Mesenchymal stem cell (in vitro differentiated cells and primary cell): ENCODE results near the gene PHTF1.

ENCODE experiments used
- DNase-seq: peaks from one replicate; pipeline ENCODE4 v3.0.0-alpha.2; 2013
- H2AFZ ChIP-seq: one replicate; pipeline ENCODE4 v1.6.1; 2013; ENCODE audit warnings: low read depth, mild to moderate bottlenecking, control low read depth, inconsistent platforms, low read length, moderate library complexity
- H2AK5ac ChIP-seq: 2 replicates; pipeline ENCODE4 v1.6.1; 2013; ENCODE audit warnings: low read length, moderate library complexity, mild to moderate bottlenecking, inconsistent platforms; ENCODE audit not compliant: severe bottlenecking
- H2BK120ac ChIP-seq: one replicate; pipeline ENCODE4 v1.6.1; 2013; ENCODE audit warnings: low read depth, mild to moderate bottlenecking, inconsistent platforms, low read length, moderate library complexity
- H2BK12ac ChIP-seq, 2 experiments: one replicate each; pipeline ENCODE4 v1.6.1; 2013; ENCODE audit warnings: inconsistent platforms in 2 of 2, low read length in 2 of 2, mild to moderate bottlenecking in 2 of 2, moderate library complexity in 2 of 2, control low read depth in 1 of 2
- H2BK15ac ChIP-seq: one replicate; pipeline ENCODE4 v1.6.1; 2013; ENCODE audit warnings: mild to moderate bottlenecking, low read depth, inconsistent platforms; ENCODE audit not compliant: poor library complexity, severe bottlenecking
- H2BK5ac ChIP-seq: 2 replicates; pipeline ENCODE4 v1.6.1; 2013; ENCODE audit warnings: low read depth, mild to moderate bottlenecking, low read length, control low read depth, inconsistent platforms; ENCODE audit not compliant: poor library complexity, severe bottlenecking
- H3K14ac ChIP-seq, 2 experiments: one replicate each; pipeline ENCODE4 v1.6.1; 2013; ENCODE audit warnings: inconsistent platforms in 2 of 2, low read length in 2 of 2, control low read depth in 1 of 2, mild to moderate bottlenecking in 1 of 2, moderate library complexity in 1 of 2
- H3K18ac ChIP-seq, 2 experiments: one replicate each; pipeline ENCODE4 v1.6.1; 2013; ENCODE audit warnings: inconsistent platforms in 2 of 2, low read length in 2 of 2, control low read depth in 1 of 2, low read depth in 1 of 2, mild to moderate bottlenecking in 1 of 2
- H3K23ac ChIP-seq, 2 experiments: one replicate each; pipeline ENCODE4 v1.6.1; 2013; ENCODE audit warnings: inconsistent platforms in 2 of 2, low read length in 2 of 2, mild to moderate bottlenecking in 2 of 2, moderate library complexity in 2 of 2, control low read depth in 1 of 2
- H3K27ac ChIP-seq: 2 replicates; pipeline ENCODE4 v1.5.1; 2013; ENCODE audit warnings: mild to moderate bottlenecking, moderate library complexity, low read length, control low read depth, inconsistent platforms; ENCODE audit not compliant: poor library complexity, severe bottlenecking
- H3K27me3 ChIP-seq, 2 experiments: 2 replicates each; pipeline versions ENCODE4 v1.6.1 to v1.7.0; 2013; ENCODE audit warnings: low read length in 2 of 2, mild to moderate bottlenecking in 2 of 2, moderate library complexity in 2 of 2, control low read depth in 1 of 2, inconsistent platforms in 1 of 2; ENCODE audit not compliant: control insufficient read depth in 1 of 2, insufficient read depth in 1 of 2
- H3K36me3 ChIP-seq, 2 experiments: 2 replicates each; pipeline versions ENCODE4 v1.6.1 to v1.7.0; 2013; ENCODE audit warnings: low read length in 2 of 2, control low read depth in 1 of 2, inconsistent platforms in 1 of 2, low read depth in 1 of 2, mild to moderate bottlenecking in 1 of 2; ENCODE audit not compliant: insufficient read depth in 2 of 2, control insufficient read depth in 1 of 2
- H3K4ac ChIP-seq, 2 experiments: one replicate each; pipeline ENCODE4 v1.6.1; 2013; ENCODE audit warnings: inconsistent platforms in 2 of 2, low read length in 2 of 2, mild to moderate bottlenecking in 2 of 2, moderate library complexity in 2 of 2, control low read depth in 1 of 2, low read depth in 1 of 2
- H3K4me1 ChIP-seq: 2 replicates; pipeline ENCODE4 v1.6.1; 2013; ENCODE audit warnings: low read depth, low read length, control low read depth; ENCODE audit not compliant: control insufficient read depth, insufficient read depth
- H3K4me2 ChIP-seq: 2 replicates; pipeline ENCODE4 v1.6.1; 2013; ENCODE audit warnings: low read length, mild to moderate bottlenecking, inconsistent platforms; ENCODE audit not compliant: poor library complexity, severe bottlenecking
- H3K4me3 ChIP-seq, 2 experiments: 2 replicates each; pipeline versions ENCODE4 v1.5.1 to v1.7.0; 2013; ENCODE audit warnings: low read length in 2 of 2, mild to moderate bottlenecking in 2 of 2, control low read depth in 1 of 2, low read depth in 1 of 2; ENCODE audit not compliant: insufficient read depth in 1 of 2
- H3K79me1 ChIP-seq: replicated peaks from 2 replicates; pipeline ENCODE4 v1.6.1; 2013; ENCODE audit warnings: mild to moderate bottlenecking, control low read depth, low read length, inconsistent platforms; ENCODE audit not compliant: poor library complexity, severe bottlenecking
- H3K9ac ChIP-seq: 2 replicates; pipeline ENCODE4 v1.7.0; 2013; ENCODE audit warnings: mild to moderate bottlenecking, low read length, moderate library complexity
- H3K9me3 ChIP-seq: 2 replicates; pipeline ENCODE4 v1.7.0; 2013; ENCODE audit warnings: mild to moderate bottlenecking, low read length; ENCODE audit not compliant: control insufficient read depth
- H4K8ac ChIP-seq: one replicate; pipeline ENCODE4 v1.6.1; 2013; ENCODE audit warnings: inconsistent platforms, mild to moderate bottlenecking, low read length, moderate library complexity
- H4K91ac ChIP-seq: one replicate; pipeline ENCODE4 v1.6.1; 2013; ENCODE audit warnings: mild to moderate bottlenecking, low read length, inconsistent platforms
- WGBS: methylation state at CpG from one replicate; pipeline ENCODE4 v1.1.7; 2013; ENCODE audit warnings: mixed read lengths; 5-methylcytosine and 5-hydroxymethylcytosine counted together

Gene PHTF1

DNA sequence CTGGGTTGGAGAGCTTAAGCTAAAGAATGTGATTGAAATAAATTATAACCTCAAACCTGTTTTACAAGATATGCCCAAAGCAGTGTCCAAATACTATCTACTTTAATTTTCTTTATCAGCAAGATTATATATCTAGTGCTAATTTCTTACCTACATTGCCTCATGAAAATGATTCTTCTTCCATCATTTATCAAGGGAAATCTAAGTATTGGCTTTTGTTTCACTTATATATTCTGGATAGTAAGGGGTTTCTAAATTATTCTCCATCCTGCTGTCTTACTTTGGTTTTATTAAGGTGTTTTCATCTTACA lies 81.2 kb downstream of the PHTF1 start:
- no peak for DNase-seq
- H2AFZ ChIP-seq = no peak overlapping the region
- H3K4ac ChIP-seq = no peak overlapping the region
- H2BK5ac ChIP-seq = no peak overlapping the region
- H3K4me2 ChIP-seq = no peak overlapping the region
- H3K27ac ChIP-seq = no peak overlapping the region
- no peak overlapping the region for H4K91ac ChIP-seq
- peaks cover 2% of the 10 kb centered on the region for H3K4me1 ChIP-seq
- no peak overlapping the region for H3K23ac ChIP-seq
- H3K14ac ChIP-seq = no peak overlapping the region
- H3K18ac ChIP-seq = no peak overlapping the region
- H2AK5ac ChIP-seq = no peak overlapping the region
- no peaks in the 10 kb centered on the region for H3K79me1 ChIP-seq
- H2BK12ac ChIP-seq = no peak overlapping the region
- H3K9ac ChIP-seq = no peak overlapping the region
- no peaks in the 10 kb centered on the region for H3K27me3 ChIP-seq
- no peak overlapping the region for H2BK120ac ChIP-seq
- no peaks in the 10 kb centered on the region for H3K9me3 ChIP-seq
- H4K8ac ChIP-seq = no peak overlapping the region
- H2BK15ac ChIP-seq = no peak overlapping the region
- no peak overlapping the region for H3K4me3 ChIP-seq
- peaks cover under 1 to 8% of the 10 kb centered on the region in 2 experiments for H3K36me3 ChIP-seq

DNA sequence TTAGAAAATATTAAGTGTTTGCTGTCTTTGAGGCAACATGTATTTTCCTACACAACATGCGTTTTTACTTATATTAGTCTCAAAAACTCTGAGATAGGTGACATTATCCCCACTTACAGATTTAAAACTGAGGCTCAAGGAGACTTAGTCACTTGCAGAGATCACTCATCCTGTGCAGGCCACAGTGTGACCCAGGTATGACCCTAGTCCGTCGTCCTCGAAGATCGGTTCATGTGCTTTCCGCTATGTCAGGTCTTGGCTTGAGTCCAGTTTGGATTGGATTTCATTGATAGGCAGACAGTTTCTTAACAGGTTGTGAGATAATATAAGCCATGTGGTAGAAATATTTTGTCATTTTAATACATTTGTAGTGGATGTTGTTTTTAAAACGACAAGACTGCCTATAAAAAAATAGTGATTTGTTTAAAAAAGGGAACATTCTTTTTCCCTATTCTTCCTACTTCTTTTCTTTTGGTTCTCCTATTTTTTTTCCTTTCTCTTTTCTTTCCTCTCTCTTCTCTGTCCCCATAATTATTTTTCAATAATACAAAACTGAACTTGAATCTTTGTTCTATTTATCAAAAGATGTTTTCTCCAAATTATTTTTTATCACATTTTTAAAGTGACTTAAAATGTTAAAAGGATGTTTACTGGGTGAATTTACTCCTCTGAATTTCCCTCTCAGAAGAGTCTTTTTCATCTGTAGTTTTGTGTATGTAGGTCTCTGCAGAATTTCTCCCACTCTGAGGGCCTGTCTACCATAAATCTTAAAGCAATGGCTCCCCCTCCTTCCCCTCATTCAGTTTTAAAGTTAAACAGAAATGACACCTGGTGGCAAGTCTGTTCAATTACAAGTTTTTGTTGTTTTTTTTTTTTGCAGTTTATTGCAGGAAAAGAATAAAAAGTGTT lies 81.8 kb downstream of the PHTF1 start:
- Histone ChIP-seq H3K18ac (no peak overlapping the region), H2BK120ac (no peak overlapping the region), H3K14ac (no peak overlapping the region), H2AFZ (no peak overlapping the region), H3K4ac (no peak overlapping the region), H2BK15ac (no peak overlapping the region), H3K9ac (peak overlapping the region; percentile 36), H3K4me1 (peaks cover 2% of the 10 kb centered on the region), H2BK12ac (no peak overlapping the region), H3K79me1 (no peaks in the 10 kb centered on the region), H3K4me3 (no peak overlapping the region), H2AK5ac (no peak overlapping the region), H3K36me3 (peaks cover 0 to 13% of the 10 kb centered on the region in 2 experiments), H3K27ac (no peak overlapping the region), H3K27me3 (no peaks in the 10 kb centered on the region), H3K9me3 (no peaks in the 10 kb centered on the region), H4K8ac (no peak overlapping the region), H3K4me2 (no peak overlapping the region), H2BK5ac (no peak overlapping the region), H3K23ac (no peak overlapping the region), H4K91ac (no peak overlapping the region)
- 83% methylated on average over 6 of the region's 7 CpGs for WGBS
- DNase-seq = peak; percentile 65

DNA sequence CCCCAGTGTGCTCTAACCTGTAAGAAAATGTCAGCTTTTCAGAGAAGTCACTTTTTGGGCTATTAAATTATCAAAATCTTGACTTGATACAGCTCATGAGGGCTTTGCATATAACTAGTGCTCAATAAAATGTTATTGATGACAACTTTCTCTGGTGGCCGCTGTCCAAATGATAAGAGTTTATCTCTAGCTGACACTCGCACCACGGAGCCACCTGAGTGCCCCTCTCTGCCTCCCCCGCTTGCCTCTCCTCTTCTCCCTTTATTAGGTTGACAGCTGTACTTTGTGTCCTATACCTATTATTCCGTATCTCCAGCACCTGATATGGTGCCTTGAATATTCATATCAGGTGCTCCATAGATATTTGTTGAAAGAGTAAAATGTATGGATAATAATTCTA lies 82.8 kb downstream of the PHTF1 start:
- Histone ChIP-seq H3K23ac (no peak overlapping the region), H3K14ac (no peak overlapping the region), H2BK5ac (no peak overlapping the region), H4K8ac (no peak overlapping the region), H3K18ac (no peak overlapping the region), H3K4me1 (peaks cover 2% of the 10 kb centered on the region), H4K91ac (no peak overlapping the region), H2AFZ (no peak overlapping the region), H3K4ac (no peak overlapping the region), H2BK120ac (no peak overlapping the region), H2BK12ac (no peak overlapping the region), H3K4me3 (no peak overlapping the region), H2BK15ac (no peak overlapping the region), H3K9ac (no peak overlapping the region), H3K27ac (no peak overlapping the region), H3K4me2 (no peak overlapping the region), H3K27me3 (no peaks in the 10 kb centered on the region), H3K36me3 (peaks cover 0 to 21% of the 10 kb centered on the region in 2 experiments), H3K9me3 (no peaks in the 10 kb centered on the region), H3K79me1 (no peaks in the 10 kb centered on the region), H2AK5ac (no peak overlapping the region)
- 97% methylated on average over 5 of the region's 5 CpGs for WGBS
- no peak for DNase-seq

DNA sequence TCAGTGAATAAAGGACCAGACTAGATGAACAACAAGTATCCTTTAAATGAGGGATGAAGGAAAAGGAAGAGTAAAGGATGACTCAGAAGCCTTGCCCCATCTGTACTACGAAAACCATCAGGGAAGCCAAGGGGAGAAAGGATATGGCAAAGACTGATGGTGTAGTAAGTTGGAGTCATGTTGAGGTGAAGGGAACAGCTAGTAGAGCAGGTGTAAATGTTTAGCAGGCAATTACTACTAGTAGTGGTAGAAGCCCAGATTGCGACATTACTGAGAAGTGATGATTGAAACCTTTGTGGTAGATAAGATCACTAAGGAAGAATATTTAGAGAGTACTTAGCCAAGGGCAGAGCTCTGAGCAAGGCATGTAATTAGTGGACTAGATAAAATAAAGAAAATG lies 84.0 kb downstream of the PHTF1 start:
- DNase-seq = peak; percentile 14
- Histone ChIP-seq H3K14ac (no peak overlapping the region), H2BK5ac (no peak overlapping the region), H3K9me3 (no peaks in the 10 kb centered on the region), H3K4me2 (no peak overlapping the region), H3K18ac (no peak overlapping the region), H3K9ac (no peak overlapping the region), H3K27ac (no peak overlapping the region), H2AFZ (no peak overlapping the region), H2BK15ac (no peak overlapping the region), H3K23ac (no peak overlapping the region), H3K4me1 (peaks cover 2% of the 10 kb centered on the region), H2BK12ac (no peak overlapping the region), H4K8ac (no peak overlapping the region), H2BK120ac (no peak overlapping the region), H3K27me3 (no peaks in the 10 kb centered on the region), H3K4me3 (no peak overlapping the region), H4K91ac (no peak overlapping the region), H3K79me1 (no peaks in the 10 kb centered on the region), H2AK5ac (no peak overlapping the region), H3K4ac (no peak overlapping the region), H3K36me3 (peaks cover 0 to 21% of the 10 kb centered on the region in 2 experiments)
- 96% methylated on average over 2 of the region's 2 CpGs for WGBS
